Measurements from ENCODE around the gene MIEF1.
"Not testable (repeated sequence)": the region's sequence is repeated elsewhere in the genome, so short reads cannot be mapped to it uniquely, and the experiment has no call there.

Gene MIEF1

GRCh38 chr22:39490966-39491680 lies 11.0 kb upstream of the MIEF1 start:
- no peak for DNase-seq

DNA sequence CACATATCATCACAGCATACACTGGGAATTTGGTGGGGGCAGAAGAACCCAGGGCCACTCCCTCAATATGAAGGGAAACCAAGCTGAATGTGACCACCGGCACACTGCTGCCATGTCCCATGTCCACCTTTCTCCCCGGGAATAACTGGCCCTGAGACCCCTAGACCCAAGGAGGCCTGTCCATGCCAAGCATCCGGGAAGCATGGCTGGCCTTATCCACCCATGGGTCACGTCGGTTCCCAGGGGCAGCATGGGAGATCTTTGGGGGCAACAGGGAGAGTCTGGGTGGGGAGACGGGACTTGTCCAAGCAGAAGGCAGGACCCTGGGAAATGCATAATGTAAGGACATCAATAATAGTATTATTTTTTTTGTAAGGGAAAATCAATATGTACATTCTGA lies 10.4 kb upstream of the MIEF1 start:
- no peak for DNase-seq

DNA sequence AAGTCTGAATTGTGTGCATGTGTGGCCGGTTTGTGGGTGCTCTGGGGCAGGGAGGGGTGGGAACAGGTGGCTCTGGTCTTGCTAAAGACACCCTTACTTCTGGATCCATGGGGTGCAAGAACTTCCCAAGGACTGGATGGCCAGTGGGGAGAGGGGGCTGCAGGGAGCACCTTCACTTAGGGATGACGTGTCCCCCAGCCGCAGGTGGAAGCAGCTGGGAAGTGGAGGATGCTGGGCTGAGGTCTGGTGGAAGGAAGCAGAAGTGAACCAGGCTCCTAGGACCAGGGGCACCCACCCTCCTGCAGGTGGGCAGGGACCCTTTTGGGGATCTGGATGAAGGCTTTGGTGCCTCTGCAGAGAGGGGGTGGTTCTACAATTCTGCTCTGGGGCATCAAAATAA lies 9.9 kb upstream of the MIEF1 start:
- no peak for DNase-seq

- no peak for DNase-seq
Measured at GRCh38 chr22:39493759-39494158, 8.3 kb upstream of the MIEF1 start.

GRCh38 chr22:39494471-39495120 lies 7.5 kb upstream of the MIEF1 start:
- no peak for DNase-seq

GRCh38 chr22:39496131-39496838 lies 5.8 kb upstream of the MIEF1 start:
- DNase-seq = peak; percentile 36

GRCh38 chr22:39497429-39497828 lies 4.7 kb upstream of the MIEF1 start:
- DNase-seq = no peak

- DNase-seq = no peak
Measured at GRCh38 chr22:39498368-39498767, 3.7 kb upstream of the MIEF1 start.

GRCh38 chr22:39498802-39499201 lies 3.3 kb upstream of the MIEF1 start:
- DNase-seq = no peak

GRCh38 chr22:39500101-39500500 lies 2.0 kb upstream of the MIEF1 start:
- DNase-seq = no peak

GRCh38 chr22:39501644-39502108 lies 414 bp upstream of the MIEF1 start:
- no peak for DNase-seq

- DNase-seq = no peak
Measured at GRCh38 chr22:39502789-39503409, 809 bp downstream of the MIEF1 start.

- DNase-seq = no peak
Measured at GRCh38 chr22:39503630-39504029, 1.5 kb downstream of the MIEF1 start.

DNA sequence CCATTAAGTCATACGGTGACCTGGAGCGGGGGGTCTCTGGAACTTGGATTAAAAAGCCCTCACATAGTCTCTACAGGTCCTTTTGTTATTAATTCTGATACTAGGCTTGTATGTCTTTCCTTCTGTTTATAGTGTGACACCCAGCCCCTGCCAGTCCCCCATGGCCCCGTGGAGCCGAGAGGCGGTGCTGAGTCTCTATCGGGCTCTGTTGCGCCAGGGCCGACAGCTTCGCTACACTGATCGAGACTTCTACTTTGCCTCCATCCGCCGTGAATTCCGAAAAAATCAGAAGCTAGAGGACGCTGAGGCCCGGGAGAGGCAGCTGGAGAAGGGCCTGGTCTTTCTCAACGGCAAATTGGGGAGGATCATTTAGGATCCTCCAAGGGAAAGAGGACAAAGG lies 2.0 kb downstream of the MIEF1 start:
- no peak for DNase-seq

GRCh38 chr22:39507021-39507420 lies 4.9 kb downstream of the MIEF1 start:
- DNase-seq = not testable (repeated sequence)

- DNase-seq = no peak
Measured at GRCh38 chr22:39508393-39508792, 6.3 kb downstream of the MIEF1 start.

DNA sequence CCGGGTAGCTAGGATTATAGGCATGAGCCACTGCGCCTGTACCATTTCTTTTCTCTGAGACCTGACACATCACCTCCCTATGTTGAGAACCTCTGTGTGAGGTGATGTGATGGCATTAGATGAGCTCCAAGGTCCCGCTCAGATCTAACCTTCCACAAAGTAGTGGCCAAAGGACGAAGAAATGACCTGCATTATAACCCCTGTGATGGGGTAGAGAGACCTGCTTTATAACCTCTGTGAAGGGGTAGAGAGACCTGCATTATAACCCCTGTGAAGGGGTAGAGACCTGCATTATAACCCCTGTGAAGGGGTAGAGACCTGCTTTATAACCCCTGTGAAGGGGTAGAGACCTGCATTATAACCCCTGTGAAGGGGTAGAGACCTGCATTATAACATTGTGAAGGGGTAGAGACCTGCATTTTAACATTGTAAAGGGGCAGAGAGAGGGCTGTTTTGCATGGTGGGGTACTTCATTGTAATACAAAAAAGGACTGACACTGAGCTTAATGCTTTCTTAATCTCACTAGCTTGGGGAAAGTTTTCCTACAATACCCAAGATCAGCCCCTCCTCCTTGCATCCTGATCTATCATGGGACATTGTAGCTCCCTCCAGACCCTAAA lies 8.5 kb downstream of the MIEF1 start:
- no peak for DNase-seq

GRCh38 chr22:39511226-39511625 lies 9.1 kb downstream of the MIEF1 start:
- DNase-seq = no peak

- no peak for DNase-seq
Measured at GRCh38 chr22:39512026-39512425, 9.9 kb downstream of the MIEF1 start.

DNA sequence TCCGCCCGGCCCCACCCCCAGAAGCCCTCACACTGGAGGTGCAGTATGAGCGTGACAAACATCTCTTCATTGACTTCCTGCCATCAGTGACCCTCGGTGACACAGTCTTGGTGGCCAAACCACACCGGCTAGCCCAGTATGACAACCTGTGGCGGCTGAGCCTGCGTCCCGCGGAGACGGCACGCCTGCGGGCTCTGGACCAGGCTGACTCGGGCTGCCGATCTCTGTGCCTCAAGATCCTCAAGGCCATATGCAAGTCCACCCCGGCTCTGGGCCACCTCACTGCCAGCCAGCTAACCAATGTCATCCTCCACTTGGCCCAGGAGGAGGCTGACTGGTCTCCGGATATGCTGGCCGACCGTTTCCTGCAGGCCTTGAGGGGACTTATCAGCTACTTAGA lies 11.7 kb downstream of the MIEF1 start:
- no peak for DNase-seq

DNA sequence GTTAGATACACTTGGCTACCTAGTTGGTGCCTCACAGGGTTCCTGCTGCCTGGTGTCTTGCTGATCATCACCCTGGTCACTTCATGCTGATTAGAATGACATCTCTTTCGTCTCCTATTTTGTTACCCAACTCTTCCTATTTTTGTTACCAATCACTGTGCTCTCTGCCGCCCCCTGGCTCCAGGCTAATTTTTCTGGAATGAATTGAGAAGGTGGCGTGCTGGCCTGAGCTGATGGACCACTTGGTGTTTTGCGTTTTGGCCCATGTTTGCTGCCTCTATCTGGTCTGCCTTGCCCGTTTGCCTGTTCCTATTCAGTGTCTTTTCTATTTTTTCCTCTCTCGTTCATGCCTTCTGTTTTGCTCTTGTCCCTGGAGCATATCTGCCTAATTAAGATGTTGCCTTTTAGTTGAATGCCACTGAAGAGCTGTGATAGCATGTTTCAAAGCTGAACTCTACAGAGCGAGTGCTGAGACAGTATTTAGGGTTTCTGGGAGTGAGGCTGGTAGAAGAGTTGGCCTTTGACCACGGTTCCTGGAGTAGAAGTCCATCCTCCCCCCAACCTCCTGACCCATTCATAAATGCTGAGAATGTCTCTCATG lies 12.4 kb downstream of the MIEF1 start:
- no peak for DNase-seq

DNA sequence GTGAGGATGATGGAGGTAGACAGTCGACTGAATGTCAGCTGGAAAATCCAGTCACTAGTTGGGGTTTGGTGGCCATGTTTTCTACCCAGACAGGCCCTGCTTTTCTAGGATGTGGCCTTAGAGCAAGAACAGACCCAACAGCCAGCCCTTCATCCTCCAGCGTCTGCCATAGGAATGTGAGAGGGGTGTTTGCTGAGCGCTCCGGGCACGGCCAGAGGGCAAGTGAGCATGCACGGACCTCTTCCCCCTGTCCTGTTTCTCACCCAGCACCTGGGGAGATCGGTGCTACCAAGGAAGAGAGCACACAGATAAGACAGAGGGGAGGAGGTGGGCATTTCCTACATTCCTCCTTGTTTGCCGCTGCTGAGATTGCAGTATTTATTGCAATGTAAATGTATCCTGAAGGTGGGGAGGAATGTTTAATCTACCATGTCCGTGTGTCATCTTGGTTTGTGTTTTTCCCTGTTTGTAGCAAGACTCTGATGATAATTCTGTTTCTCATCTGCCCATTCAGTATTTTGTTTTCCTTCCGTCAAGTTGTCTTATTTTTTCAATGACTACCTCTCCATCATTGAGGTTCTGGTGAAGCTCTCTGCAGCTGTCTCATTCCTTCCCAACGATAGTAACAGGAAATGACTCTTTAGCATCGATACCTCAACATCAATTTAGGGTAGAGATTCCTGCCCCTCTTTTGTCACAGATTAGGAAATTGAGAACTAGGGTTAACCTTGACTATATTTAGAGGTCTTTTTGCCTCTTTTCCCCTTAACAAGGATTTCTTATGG lies 13.4 kb downstream of the MIEF1 start:
- DNase-seq = no peak
